Adrenal gland (tissue), 12 donors: ENCODE data around the gene GLB1L2. TPM values are rescaled to one million over a fixed set of nuclear protein-coding genes. Genes with fewer than 3 reads are reported as not detected.

Experiments
- DNase-seq, 7 donors: peaks; one replicate each; pipeline ENCODE4 v3.0.0-alpha.2; 2019 to 2020
- H3K27ac ChIP-seq, 5 donors: fragments of 200-600 bp; sonication (generic) in 4 of 5; 1 replicate in 3 of 5; 2 replicates in 2 of 5; pipeline versions ENCODE4 v1.5.1 to v1.8.0; 2016 to 2020; ENCODE audit warnings: mild to moderate bottlenecking in 1 of 5
- H3K27me3 ChIP-seq: fragments of 200-600 bp; 2 replicates; pipeline ENCODE4 v1.8.0; 2021
- H3K36me3 ChIP-seq, 2 donors: fragments of 200-600 bp; replicated peaks in 1 of 2; 1 replicate in 1 of 2; 2 replicates in 1 of 2; pipeline versions ENCODE4 v1.5.1 to v1.8.0; 2018 to 2022
- H3K4me1 ChIP-seq, 2 donors: fragments of 200-600 bp; replicated peaks in 1 of 2; 1 replicate in 1 of 2; 2 replicates in 1 of 2; pipeline versions ENCODE4 v1.5.1 to v1.8.0; 2018 to 2021
- H3K4me3 ChIP-seq, 4 donors: fragments of 200-600 bp; sonication (generic) in 3 of 4; one replicate each; pipeline ENCODE4 v1.5.1; 2016 to 2018
- H3K9me3 ChIP-seq, 3 donors: fragments of 200-600 bp; sonication (generic) in 1 of 3; replicated peaks in 1 of 3; 1 replicate in 2 of 3; 2 replicates in 1 of 3; pipeline versions ENCODE4 v1.5.1 to v1.8.0; 2016 to 2021
- CTCF ChIP-seq, 6 experiments: fragments of 450-650 bp in 4 of 6; fragments of 200-600 bp in 2 of 6; sonication (generic) in 1 of 6; IDR thresholded peaks; 1 replicate in 5 of 6; 2 replicates in 1 of 6; pipeline versions ENCODE4 v1.5.1 to v1.8.0; 2016 to 2021; ENCODE audit warnings: antibody characterized with exemption in 6 of 6, mild to moderate bottlenecking in 2 of 6, moderate library complexity in 1 of 6
- POLR2A ChIP-seq, 2 donors: fragments of 450-650 bp; IDR thresholded peaks; one replicate each; pipeline ENCODE4 v1.6.1; 2017; ENCODE audit warnings: antibody characterized with exemption in 2 of 2, mild to moderate bottlenecking in 2 of 2, moderate library complexity in 1 of 2
- WGBS, 4 donors: extraction: QIAGEN DNeasy Blood & Tissue Kit in 2 of 4; methylation state at CpG; one replicate each; pipeline versions ENCODE4 v1.1.5 to v1.1.7; 2013 to 2017; 5-methylcytosine and 5-hydroxymethylcytosine counted together
- intact Hi-C, 2 donors: fragments of 100-400 bp; cut with DNase I; formaldehyde crosslinking; loops; one replicate each; pipeline versions ENCODE4 v1.14.1 to v1.15.0; 2022 to 2023
- polyA plus RNA-seq, 3 donors: library from polyadenylated mRNA; stranded (reverse); fragments of 200-250 nt in 2 of 3; fragments of 350-450 nt in 1 of 3; fragmentation: Illumina TruSeq in 1 of 3; extraction: RNeasy Lipid Tissue Mini Kit (QIAGEN cat#74804) in 1 of 3; gene quantifications; one replicate each; pipeline ENCODE4 v1.2.3, GENCODE V29; 2013 to 2014
- total RNA-seq, 9 donors: library from RNA; depleted of rRNA in 4 of 9; stranded (reverse); fragments of >200 nt in 4 of 9; fragments of 120-200 nt in 1 of 9; fragmentation: NEBNext Ultra II Directional in 1 of 9; extraction: Animal tissue kit (Norgen Biotek cat#: 25700) in 1 of 9; gene quantifications; one replicate each; pipeline versions ENCODE4 v1.1.0 to v1.2.4, GENCODE V29; 2013 to 2023
- donor health status: healthy with polysubstance abuse.
- donor health status: Bipolar disorder and iron deficiency.
- donor health status: DM: yes; HTN: yes; CAD: no.
- donor health status: DM: no; HTN: no; CAD: no.
- donor health status: DM: no; HTN: no; CAD: no.
- donor health status: DM: yes; HTN: yes; CAD: no.

The GLB1L2 gene
- total and polyA plus RNA-seq, 12 donors = 0.66 to 8.1 (median 2.6) TPM

GRCh38 chr11:134362192-134362901, 30.6 kb downstream of the GLB1L2 start:
- no peak overlapping the region for H3K27ac ChIP-seq
- no peak for DNase-seq
- intact Hi-C loops = no loop called here
- no peaks in the 10 kb centered on the region for H3K9me3 ChIP-seq
- 87 to 91% (median 88%) methylated on average over 29 to 32 of the region's 32 CpGs for WGBS, 4 donors
- H3K36me3 ChIP-seq = no peaks in the 10 kb centered on the region
- TF ChIP-seq POLR2A (IDR thresholded peaks at IDR 0.05) (no peak), CTCF (IDR thresholded peaks at IDR 0.05) (no peak)
- no peak overlapping the region for H3K4me3 ChIP-seq
- H3K4me1 ChIP-seq = peaks cover 3% of the 10 kb centered on the region in 2 donors
- no peaks in the 10 kb centered on the region for H3K27me3 ChIP-seq

GRCh38 chr11:134363161-134363560, 31.4 kb downstream of the GLB1L2 start:
- H3K9me3 ChIP-seq = no peaks in the 10 kb centered on the region
- no peaks in the 10 kb centered on the region for H3K27me3 ChIP-seq
- H3K36me3 ChIP-seq = no peaks in the 10 kb centered on the region
- H3K4me3 ChIP-seq = no peak overlapping the region
- TF ChIP-seq POLR2A (IDR thresholded peaks at IDR 0.05) (no peak), CTCF (IDR thresholded peaks at IDR 0.05) (no peak)
- no peak overlapping the region for H3K27ac ChIP-seq
- WGBS, 4 donors = 85 to 91% (median 90%) methylated on average over 7 to 9 of the region's 9 CpGs
- no peak for DNase-seq
- H3K4me1 ChIP-seq = peaks cover 3% of the 10 kb centered on the region in 2 donors
- intact Hi-C loops = no loop called here

- TF ChIP-seq CTCF (IDR thresholded peaks at IDR 0.05) = no peak
- no peak for TF ChIP-seq POLR2A (IDR thresholded peaks at IDR 0.05)
- intact Hi-C loops = no loop called here
- Histone ChIP-seq H3K9me3 (no peaks in the 10 kb centered on the region), H3K4me3 (no peak overlapping the region), H3K4me1 (peaks cover 3% of the 10 kb centered on the region in 2 donors), H3K27me3 (no peaks in the 10 kb centered on the region), H3K36me3 (no peaks in the 10 kb centered on the region), H3K27ac (no peak overlapping the region)
- DNase-seq = peak in 1 of 7 donors; percentile 62
- 76 to 85% (median 80%) methylated on average over 7 of the region's 7 CpGs for WGBS, 4 donors
Measured at GRCh38 chr11:134363592-134363991, 31.8 kb downstream of the GLB1L2 start.

- H3K4me3 ChIP-seq = no peak overlapping the region
- TF ChIP-seq CTCF (IDR thresholded peaks at IDR 0.05) (no peak), POLR2A (IDR thresholded peaks at IDR 0.05) (no peak)
- no peaks in the 10 kb centered on the region for H3K9me3 ChIP-seq
- DNase-seq = no peak
- no peaks in the 10 kb centered on the region for H3K27me3 ChIP-seq
- intact Hi-C loops = no loop called here
- H3K4me1 ChIP-seq = peaks cover 3% of the 10 kb centered on the region in 2 donors
- WGBS, 4 donors = 88 to 94% (median 89%) methylated on average over 7 to 9 of the region's 9 CpGs
- H3K27ac ChIP-seq = no peak overlapping the region
- no peaks in the 10 kb centered on the region for H3K36me3 ChIP-seq
Measured at GRCh38 chr11:134364261-134364660, 32.5 kb downstream of the GLB1L2 start.
